Right lobe of liver (tissue), 4 donors: Measurements from ENCODE around the gene SRSF2.

Experiments
- CTCF ChIP-seq, 4 donors: fragments of 200-600 bp in 3 of 4; fragments of 450-650 bp in 1 of 4; IDR thresholded peaks; one replicate each; pipeline versions ENCODE4 v1.5.1 to v1.8.0; 2016 to 2022; ENCODE audit warnings: antibody characterized with exemption in 4 of 4, mild to moderate bottlenecking in 2 of 4
- POLR2A ChIP-seq: fragments of 450-650 bp; IDR thresholded peaks from one replicate; pipeline ENCODE4 v1.6.1; 2017; ENCODE audit warnings: antibody characterized with exemption, mild to moderate bottlenecking
- donor health status: DM: no; HTN: no; CAD: no.
- donor health status: DM: no; HTN: no; CAD: no.
- donor health status: DM: no; HTN: yes; CAD: no.

GRCh38 chr17:76720211-76720610 lies 16.9 kb downstream of the SRSF2 start:
- TF ChIP-seq POLR2A (no peak), CTCF (IDR thresholded peaks at IDR 0.05) (no peak)
